HS-27A (cell line): ENCODE results near the gene HMBS.
"Not testable (repeated sequence)": the region's sequence is repeated elsewhere in the genome, so short reads cannot be mapped to it uniquely, and the experiment has no call there.

Experiments
- DNase-seq: peaks from one replicate; pipeline ENCODE4 v3.0.0-alpha.2; 2012; ENCODE audit warnings: low read depth, missing footprints

The HMBS gene

GRCh38 chr11:119084663-119085436 lies at the start of gene HMBS:
Gene HMBS (plus strand): TSS chr11:119084881. CDS start chr11:119085034, 153 bp downstream.
- DNase-seq, result peak; percentile 77

- DNase-seq, result no peak
These were observed 45.8 kb upstream of the HMBS start for GRCh38 chr11:119038884-119039283.

- not testable (repeated sequence) for DNase-seq
These were observed 45.2 kb upstream of the HMBS start for GRCh38 chr11:119039471-119039870.

GRCh38 chr11:119041821-119042514 lies 42.7 kb upstream of the HMBS start:
- no peak for DNase-seq

- DNase-seq, result no peak
These were observed 41.8 kb upstream of the HMBS start for GRCh38 chr11:119042927-119043326.

- no peak for DNase-seq
These were observed 40.0 kb upstream of the HMBS start for GRCh38 chr11:119044708-119045107.

- no peak for DNase-seq
These were observed 38.2 kb upstream of the HMBS start for GRCh38 chr11:119046489-119046888.

GRCh38 chr11:119047205-119047604 lies 37.5 kb upstream of the HMBS start:
- DNase-seq, result no peak

- no peak for DNase-seq
These were observed 36.0 kb upstream of the HMBS start for GRCh38 chr11:119048644-119049043.

- no peak for DNase-seq
These were observed 35.6 kb upstream of the HMBS start for GRCh38 chr11:119049081-119049480.

- no peak for DNase-seq
These were observed 33.1 kb upstream of the HMBS start for GRCh38 chr11:119051440-119052162.

GRCh38 chr11:119052163-119052814 lies 32.4 kb upstream of the HMBS start:
- DNase-seq, result no peak

- no peak for DNase-seq
These were observed 30.3 kb upstream of the HMBS start for GRCh38 chr11:119054418-119054817.

GRCh38 chr11:119055901-119056300 lies 28.8 kb upstream of the HMBS start:
- no peak for DNase-seq

GRCh38 chr11:119056421-119056999 lies 28.2 kb upstream of the HMBS start:
- DNase-seq, result no peak

- peak; percentile 54 for DNase-seq
These were observed 27.5 kb upstream of the HMBS start, which contains the start of gene HYOU1 for GRCh38 chr11:119057000-119057769. Gene HYOU1 (minus strand): TSS chr11:119057205. CDS start chr11:119056160, 1,045 bp downstream.

- DNase-seq, result not testable (repeated sequence)
These were observed 25.6 kb upstream of the HMBS start for GRCh38 chr11:119059128-119059527.

- no peak for DNase-seq
These were observed 23.4 kb upstream of the HMBS start for GRCh38 chr11:119061256-119061655.

GRCh38 chr11:119062779-119063178 lies 21.9 kb upstream of the HMBS start:
- DNase-seq, result no peak

GRCh38 chr11:119065369-119065768 lies 19.3 kb upstream of the HMBS start:
- no peak for DNase-seq
